SK-N-SH (cell line): Measurements from ENCODE around the gene GSS. TPM values are rescaled to one million over a fixed set of nuclear protein-coding genes. Genes with fewer than 3 reads are reported as not detected.

Experiments used
- CTCF ChIA-PET: fragments of 300-600, 350-600 bp; formaldehyde crosslinking; extraction: SDS; loops from one replicate; lab custom pipeline; 2021; lab: Yijun Ruan, JAX
- POLR2A ChIA-PET: fragments of 350-600 bp; sonication (Branson Sonifier 250); formaldehyde crosslinking; extraction: SDS; loops from one replicate; lab custom pipeline; 2020; ENCODE audit warnings: antibody characterized with exemption, inconsistent platforms; lab: Yijun Ruan, JAX
- DNase-seq: peaks from one replicate; pipeline ENCODE4 v3.0.0; 2012
- H2AFZ ChIP-seq: fragments of 200-600 bp; sonication (generic); 2 replicates; pipeline ENCODE4 v1.8.1; 2016; ENCODE audit warnings: antibody characterized with exemption, mild to moderate bottlenecking, low read depth
- H3F3A ChIP-seq: fragments of 200-600 bp; sonication (generic); replicated peaks from 2 replicates; pipeline ENCODE3; 2016; ENCODE audit warnings: antibody characterized with exemption, mild to moderate bottlenecking; ENCODE audit not compliant: insufficient read depth
- H3K27ac ChIP-seq, 2 experiments: fragments of 200-500 bp in 1 of 2; fragments of 200-600 bp in 1 of 2; sonication (Bioruptor generic) in 1 of 2; sonication (generic), shearing (Covaris generic) in 1 of 2; 2 replicates each; pipeline versions ENCODE4 v1.5.1 to v1.6.1; 2014 to 2016; ENCODE audit warnings: low read depth in 2 of 2, inconsistent platforms in 1 of 2, low read length in 1 of 2, mild to moderate bottlenecking in 1 of 2, mixed read lengths in 1 of 2
- H3K27me3 ChIP-seq: fragments of 200-600 bp; sonication (generic), shearing (Covaris generic); 2 replicates; pipeline ENCODE4 v1.6.1; 2016; ENCODE audit warnings: mixed run types; ENCODE audit not compliant: insufficient read depth
- H3K36me3 ChIP-seq, 2 experiments: fragments of 200-500 bp in 1 of 2; fragments of 200-600 bp in 1 of 2; sonication (Bioruptor generic) in 1 of 2; sonication (generic) in 1 of 2; replicated peaks in 1 of 2; 2 replicates each; pipeline versions ENCODE3 to v1.5.1; 2014 to 2016; ENCODE audit warnings: low read length in 1 of 2, mild to moderate bottlenecking in 1 of 2; ENCODE audit not compliant: insufficient read depth in 2 of 2, control insufficient read depth in 1 of 2
- H3K4me1 ChIP-seq, 2 experiments: fragments of 200-500 bp in 1 of 2; fragments of 200-600 bp in 1 of 2; sonication (Bioruptor generic) in 1 of 2; sonication (generic), shearing (Covaris generic) in 1 of 2; 2 replicates each; pipeline versions ENCODE4 v1.5.1 to v1.6.1; 2014 to 2016; ENCODE audit warnings: low read depth in 1 of 2, low read length in 1 of 2, mixed run types in 1 of 2; ENCODE audit not compliant: insufficient read depth in 2 of 2, control insufficient read depth in 1 of 2
- H3K4me2 ChIP-seq: fragments of 200-600 bp; sonication (generic), shearing (Covaris generic); 2 replicates; pipeline ENCODE4 v1.6.1; 2017; ENCODE audit warnings: mixed run types
- H3K4me3 ChIP-seq, 2 experiments: fragments of 200-500 bp in 1 of 2; fragments of 200-600 bp in 1 of 2; sonication (Bioruptor generic) in 1 of 2; sonication (generic), shearing (Covaris generic) in 1 of 2; 2 replicates each; pipeline versions ENCODE4 v1.5.1 to v1.8.1; 2014 to 2016; ENCODE audit warnings: low read depth in 2 of 2, inconsistent platforms in 1 of 2, low read length in 1 of 2, mild to moderate bottlenecking in 1 of 2, mixed read lengths in 1 of 2, moderate library complexity in 1 of 2
- H3K79me2 ChIP-seq: fragments of 200-600 bp; sonication (generic); 2 replicates; pipeline ENCODE4 v1.8.1; 2017; ENCODE audit warnings: mild to moderate bottlenecking; ENCODE audit not compliant: insufficient read depth
- H3K9ac ChIP-seq: fragments of 200-600 bp; sonication (generic); 2 replicates; pipeline ENCODE4 v1.6.1; 2017; ENCODE audit warnings: mixed run types
- H3K9me2 ChIP-seq: fragments of 200-600 bp; sonication (generic); 2 replicates; pipeline ENCODE4 v1.6.1; 2017; ENCODE audit warnings: mixed run types
- H3K9me3 ChIP-seq: fragments of 200-600 bp; sonication (generic); 2 replicates; pipeline ENCODE4 v1.6.1; 2017; ENCODE audit warnings: mixed run types, mild to moderate bottlenecking, moderate library complexity
- H4K20me1 ChIP-seq: fragments of 200-600 bp; sonication (generic); 2 replicates; pipeline ENCODE4 v1.6.1; 2017; ENCODE audit warnings: mild to moderate bottlenecking, mixed run types; ENCODE audit not compliant: insufficient read depth
- CHD2 ChIP-seq: fragments of 150-350 bp; IDR thresholded peaks from 2 replicates; pipeline ENCODE4 v1.6.1; 2018; ENCODE audit warnings: low read length; ENCODE audit not compliant: partially characterized antibody
- FOSL2 ChIP-seq: IDR thresholded peaks from 2 replicates; pipeline ENCODE4 v1.4.0; 2012; ENCODE audit warnings: low read depth, mild to moderate bottlenecking, moderate library complexity, borderline replicate concordance
- FOXJ3 ChIP-seq: sonication (generic); formaldehyde crosslinking; IDR thresholded peaks from 2 replicates; pipeline ENCODE4 v1.5.1; 2020; ENCODE audit warnings: mild to moderate bottlenecking, missing genetic modification reagents
- GABPA ChIP-seq: IDR thresholded peaks from 2 replicates; pipeline ENCODE4 v1.4.0; 2012; ENCODE audit warnings: low read depth, mild to moderate bottlenecking
- GATA2 ChIP-seq: sonication (generic); formaldehyde crosslinking; IDR thresholded peaks from 2 replicates; pipeline ENCODE4 v1.5.0; 2020; ENCODE audit warnings: mild to moderate bottlenecking, missing genetic modification reagents
- IRF3 ChIP-seq: fragments of 150-350 bp; IDR thresholded peaks from 2 replicates; pipeline ENCODE4 v1.6.1; 2016; ENCODE audit warnings: mild to moderate bottlenecking, low read depth, low read length
- JUND ChIP-seq: IDR thresholded peaks from 2 replicates; pipeline ENCODE4 v1.4.0; 2012
- NFIC ChIP-seq: IDR thresholded peaks from 2 replicates; pipeline ENCODE4 v1.4.0; 2012; ENCODE audit warnings: borderline replicate concordance
- NRF1 ChIP-seq: IDR thresholded peaks from 2 replicates; pipeline ENCODE4 v1.6.1; 2012; ENCODE audit warnings: low read depth, mild to moderate bottlenecking, low read length
- RAD21 ChIP-seq: IDR thresholded peaks from 2 replicates; pipeline ENCODE4 v1.6.1; 2012; ENCODE audit warnings: mild to moderate bottlenecking, low read length
- RCOR1 ChIP-seq: fragments of 150-350 bp; IDR thresholded peaks from 2 replicates; pipeline ENCODE4 v1.6.1; 2017; ENCODE audit warnings: antibody characterized with exemption, low read length
- RFX5 ChIP-seq: IDR thresholded peaks from 2 replicates; pipeline ENCODE4 v1.6.1; 2012; ENCODE audit warnings: mild to moderate bottlenecking, improper control_type of control experiment, low read length
- RXRA ChIP-seq: IDR thresholded peaks from 2 replicates; pipeline ENCODE4 v1.4.0; 2012; ENCODE audit warnings: low read depth, mild to moderate bottlenecking, borderline replicate concordance
- SIN3A ChIP-seq: IDR thresholded peaks from 2 replicates; pipeline ENCODE4 v1.6.1; 2012; ENCODE audit warnings: low read depth, mild to moderate bottlenecking, low read length, moderate library complexity, borderline replicate concordance
- TCF12 ChIP-seq: IDR thresholded peaks from 2 replicates; pipeline ENCODE4 v1.4.0; 2012
- YY1 ChIP-seq: IDR thresholded peaks from 2 replicates; pipeline ENCODE4 v1.4.0; 2012; ENCODE audit warnings: low read depth, mild to moderate bottlenecking
- ZBTB33 ChIP-seq: IDR thresholded peaks from 2 replicates; pipeline ENCODE4 v1.4.0; 2012; ENCODE audit warnings: low read depth, borderline replicate concordance
- WGBS: methylation state at CpG from one replicate; pipeline ENCODE4 v1.1.6; 2017; ENCODE audit warnings: low lambda C conversion rate; 5-methylcytosine and 5-hydroxymethylcytosine counted together
- polyA plus RNA-seq, 3 experiments: library from polyadenylated mRNA; depleted of rRNA; stranded (reverse); fragments of >200 nt; gene quantifications; 2 replicates each; pipeline ENCODE4 v1.2.3, GENCODE V29; 2012
- TF ChIP-seq, protein P1 (sequence below): IDR thresholded peaks from 2 replicates; pipeline ENCODE4 v1.4.0; 2012; ENCODE audit warnings: low read depth
- TF ChIP-seq, protein P2 (sequence below): IDR thresholded peaks from 2 replicates; pipeline ENCODE4 v1.4.0; 2012; ENCODE audit warnings: low read depth, borderline replicate concordance

Gene GSS
- polyA plus RNA-seq, 1 of the 3 experiments (the other 2 are of a cell fraction) = 95.6 TPM

DNA sequence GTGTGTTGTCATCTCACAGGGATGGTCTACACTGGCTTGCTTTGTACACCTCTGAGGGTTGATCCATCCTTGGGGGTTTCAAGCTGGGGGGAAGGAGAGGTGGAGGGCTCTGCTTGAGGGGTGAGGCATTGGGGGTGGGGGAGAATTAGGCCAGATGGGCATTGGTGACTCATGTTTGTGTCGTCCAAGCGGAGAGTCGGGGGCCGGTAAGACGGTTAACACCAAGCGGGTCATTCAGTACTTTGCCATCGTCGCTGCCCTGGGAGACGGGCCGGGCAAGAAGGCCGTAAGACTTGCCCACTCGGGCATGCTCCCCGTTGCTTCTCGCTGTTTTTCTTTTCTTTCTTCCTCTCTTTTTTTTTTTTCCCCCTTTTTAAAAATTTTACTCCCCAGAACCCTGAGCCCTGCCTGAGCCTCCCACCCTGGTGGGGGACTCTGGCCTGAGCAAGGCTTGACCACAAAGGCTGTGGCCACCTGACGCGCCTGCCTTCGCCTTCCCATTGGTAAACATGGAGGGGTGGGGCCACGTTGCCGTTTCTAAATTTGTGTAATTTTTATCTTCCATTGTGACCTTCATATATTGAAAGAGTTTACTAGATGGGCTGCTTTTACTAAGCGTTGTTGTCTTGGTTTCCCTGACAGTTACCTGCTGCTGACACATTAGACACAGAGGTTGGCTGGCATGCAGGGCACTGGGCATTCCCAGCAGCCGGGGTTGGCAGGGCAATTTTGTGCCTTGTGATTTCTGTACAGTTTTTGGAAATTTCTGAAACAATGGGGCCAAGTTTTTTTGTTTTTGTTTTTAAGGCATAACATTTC is 26.9 kb upstream of the GSS start:
- no peak for DNase-seq
- ChIA-PET CTCF (no interaction called here), POLR2A (no interaction called here)
- Histone ChIP-seq H3K4me3 (no peak overlapping the region), H4K20me1 (no peaks in the 10 kb centered on the region), H3F3A (no peaks in the 10 kb centered on the region), H3K27ac (no peak overlapping the region), H2AFZ (no peak overlapping the region), H3K9me3 (no peaks in the 10 kb centered on the region), H3K36me3 (no peaks in the 10 kb centered on the region), H3K79me2 (no peaks in the 10 kb centered on the region), H3K4me1 (peaks cover 0 to 7% of the 10 kb centered on the region in 2 experiments; a peak in 1 of 4 replicates), H3K9me2 (no peaks in the 10 kb centered on the region), H3K9ac (no peak overlapping the region), H3K27me3 (no peaks in the 10 kb centered on the region), H3K4me2 (no peak overlapping the region)
- WGBS = 90% methylated on average over 21 of the region's 21 CpGs
- TF ChIP-seq JUND (no peak), RFX5 (no peak), FOSL2 (no peak), IRF3 (no peak), NRF1 (no peak), GATA2 (CRISPR knock-in tag) (no peak), RXRA (no peak)
- TF ChIP-seq, protein P1, sequence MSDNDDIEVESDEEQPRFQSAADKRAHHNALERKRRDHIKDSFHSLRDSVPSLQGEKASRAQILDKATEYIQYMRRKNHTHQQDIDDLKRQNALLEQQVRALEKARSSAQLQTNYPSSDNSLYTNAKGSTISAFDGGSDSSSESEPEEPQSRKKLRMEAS = no peak

GRCh38 chr20:34980543-34981233 is 25.1 kb upstream of the GSS start:
- no peaks in the 10 kb centered on the region for H3K9me3 ChIP-seq
- peak; percentile 61 for DNase-seq
- H3K36me3 ChIP-seq = no peaks in the 10 kb centered on the region
- H3K9ac ChIP-seq = no peak overlapping the region
- CTCF ChIA-PET = interaction anchor here (1.0 kb wide), 1 partner anchor 107 kb away, joined by 3 read pairs; no protein-coding TSS in a partner anchor
- H3K4me1 ChIP-seq = peaks cover 0 to 7% of the 10 kb centered on the region in 2 experiments; a peak in 1 of 4 replicates
- no peak for TF ChIP-seq NFIC
- TF ChIP-seq, protein P2, sequence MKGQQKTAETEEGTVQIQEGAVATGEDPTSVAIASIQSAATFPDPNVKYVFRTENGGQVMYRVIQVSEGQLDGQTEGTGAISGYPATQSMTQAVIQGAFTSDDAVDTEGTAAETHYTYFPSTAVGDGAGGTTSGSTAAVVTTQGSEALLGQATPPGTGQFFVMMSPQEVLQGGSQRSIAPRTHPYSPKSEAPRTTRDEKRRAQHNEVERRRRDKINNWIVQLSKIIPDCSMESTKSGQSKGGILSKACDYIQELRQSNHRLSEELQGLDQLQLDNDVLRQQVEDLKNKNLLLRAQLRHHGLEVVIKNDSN = no peak
- TF ChIP-seq GABPA = no peak
- no peak for TF ChIP-seq RCOR1
- no peak for TF ChIP-seq NRF1
- no peak for TF ChIP-seq TCF12
- no peak for TF ChIP-seq RXRA
- TF ChIP-seq ZBTB33 = no peak
- TF ChIP-seq RAD21 = no peak
- no peak for TF ChIP-seq FOSL2
- TF ChIP-seq FOXJ3 (CRISPR knock-in tag) = no peak
- no peak for TF ChIP-seq CHD2
- no peak for TF ChIP-seq YY1
- no peak for TF ChIP-seq SIN3A
- TF ChIP-seq, all 33 proteins: peak for 0
- H3K4me3 ChIP-seq = no peak overlapping the region
- no peaks in the 10 kb centered on the region for H3K27me3 ChIP-seq
- H3K27ac ChIP-seq = no peak overlapping the region
- POLR2A ChIA-PET = no interaction called here
- H3F3A ChIP-seq = no peaks in the 10 kb centered on the region
- 86% methylated on average over 20 of the region's 22 CpGs for WGBS
- no peaks in the 10 kb centered on the region for H3K79me2 ChIP-seq
- H3K4me2 ChIP-seq = no peak overlapping the region
- no peaks in the 10 kb centered on the region for H4K20me1 ChIP-seq
- no peak overlapping the region for H2AFZ ChIP-seq
- H3K9me2 ChIP-seq = no peaks in the 10 kb centered on the region
